Measurements from ENCODE around the gene NT5DC1.

NT5DC1 gene

GRCh38 chr6:116111552-116112528, 11.2 kb downstream of the NT5DC1 start:
- DNase-seq: peak; percentile 34
- TF ChIP-seq CTCF (IDR thresholded peaks at IDR 0.05): peak; percentile 57
- no peaks in the 10 kb centered on the region for H3K9me3 Mint-ChIP-seq
- peaks cover 2% of the 10 kb centered on the region for H3K27me3 Mint-ChIP-seq (ENCODE audit: low read depth, poor library complexity)
- H3K36me3 Mint-ChIP-seq (ENCODE audit: low read depth): peaks cover 51% of the 10 kb centered on the region
- H3K4me1 Mint-ChIP-seq: no peaks in the 10 kb centered on the region
- no peak overlapping the region for H3K4me3 Mint-ChIP-seq
- H3K27ac Mint-ChIP-seq: no peak overlapping the region

GRCh38 chr6:116113386-116113785, 12.7 kb downstream of the NT5DC1 start:
- TF ChIP-seq CTCF (IDR thresholded peaks at IDR 0.05): no peak
- Mint-ChIP-seq H3K36me3 (ENCODE audit: low read depth) (peaks cover 51% of the 10 kb centered on the region), H3K4me1 (no peaks in the 10 kb centered on the region), H3K4me3 (no peak overlapping the region), H3K9me3 (no peaks in the 10 kb centered on the region), H3K27ac (no peak overlapping the region), H3K27me3 (ENCODE audit: low read depth, poor library complexity) (peaks cover 2% of the 10 kb centered on the region)
- DNase-seq: no peak

GRCh38 chr6:116115781-116116180, 15.1 kb downstream of the NT5DC1 start:
- peak; percentile 26 for TF ChIP-seq CTCF (IDR thresholded peaks at IDR 0.05)
- Mint-ChIP-seq H3K27me3 (ENCODE audit: low read depth, poor library complexity) (no peaks in the 10 kb centered on the region), H3K36me3 (ENCODE audit: low read depth) (peaks cover 37% of the 10 kb centered on the region), H3K4me3 (no peak overlapping the region), H3K4me1 (no peaks in the 10 kb centered on the region), H3K9me3 (no peaks in the 10 kb centered on the region), H3K27ac (no peak overlapping the region)
- DNase-seq: no peak

- no peak overlapping the region for H3K4me3 Mint-ChIP-seq
- H3K36me3 Mint-ChIP-seq (ENCODE audit: low read depth): peaks cover 26% of the 10 kb centered on the region
- no peak for DNase-seq
- H3K27me3 Mint-ChIP-seq (ENCODE audit: low read depth, poor library complexity): no peaks in the 10 kb centered on the region
- no peak overlapping the region for H3K27ac Mint-ChIP-seq
- no peak for TF ChIP-seq CTCF (IDR thresholded peaks at IDR 0.05)
- no peaks in the 10 kb centered on the region for H3K4me1 Mint-ChIP-seq
- H3K9me3 Mint-ChIP-seq: no peaks in the 10 kb centered on the region
Observed at GRCh38 chr6:116118608-116119007, 18.0 kb downstream of the NT5DC1 start.

- Mint-ChIP-seq H3K4me3 (no peak overlapping the region), H3K9me3 (no peaks in the 10 kb centered on the region), H3K27me3 (ENCODE audit: low read depth, poor library complexity) (no peaks in the 10 kb centered on the region), H3K4me1 (no peaks in the 10 kb centered on the region), H3K27ac (no peak overlapping the region), H3K36me3 (ENCODE audit: low read depth) (peaks cover 15% of the 10 kb centered on the region)
- no peak for TF ChIP-seq CTCF (IDR thresholded peaks at IDR 0.05)
- no peak for DNase-seq
Observed at GRCh38 chr6:116120430-116120829, 19.8 kb downstream of the NT5DC1 start.

- Mint-ChIP-seq H3K9me3 (no peaks in the 10 kb centered on the region), H3K27ac (no peak within 1 kb of the TSS), H3K4me1 (no peaks in the 10 kb centered on the region), H3K36me3 (ENCODE audit: low read depth) (peaks cover 8% of the 10 kb centered on the region), H3K27me3 (ENCODE audit: low read depth, poor library complexity) (no peaks in the 10 kb centered on the region), H3K4me3 (no peak within 1 kb of the TSS)
- no peak for TF ChIP-seq CTCF (IDR thresholded peaks at IDR 0.05)
- no peak for DNase-seq
Observed at GRCh38 chr6:116126032-116126431, 25.4 kb downstream of the NT5DC1 start, which contains the start of gene COL10A1. COL10A1 (minus strand) TSS chr6:116126132; CDS start chr6:116125492, 640 bp downstream.

All from nephron progenitor cell (in vitro differentiated cells).